Effector CD4-positive, alpha-beta T cell (primary cell): ENCODE measurements around the gene CCND2.
A peak's percentile ranks its signal among the peaks of the same experiment; 100 is the strongest.

Source experiments
- DNase-seq: peaks from one replicate; pipeline ENCODE4 v3.0.0-alpha.2; 2020

The CCND2 gene

DNA sequence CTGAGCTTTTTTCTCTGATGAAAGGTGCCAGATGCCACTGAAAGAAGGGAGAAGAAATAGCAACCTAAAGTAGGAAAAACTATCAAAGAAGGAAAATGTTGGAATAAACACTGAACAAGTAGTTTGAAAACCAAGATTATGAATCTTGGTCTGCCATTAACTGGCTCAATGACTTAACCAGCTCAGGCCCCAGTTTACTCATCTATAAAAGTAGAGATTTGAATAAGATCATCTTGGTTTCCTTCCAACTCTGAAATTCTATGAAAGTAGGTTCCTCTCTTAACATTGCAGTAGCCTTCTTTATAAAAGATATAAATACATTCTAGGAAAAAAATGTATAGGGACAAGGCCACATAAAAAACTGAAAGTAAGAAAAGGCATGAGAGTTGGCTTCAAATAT, 16.1 kb upstream of the CCND2 start:
- DNase-seq: no peak

DNA sequence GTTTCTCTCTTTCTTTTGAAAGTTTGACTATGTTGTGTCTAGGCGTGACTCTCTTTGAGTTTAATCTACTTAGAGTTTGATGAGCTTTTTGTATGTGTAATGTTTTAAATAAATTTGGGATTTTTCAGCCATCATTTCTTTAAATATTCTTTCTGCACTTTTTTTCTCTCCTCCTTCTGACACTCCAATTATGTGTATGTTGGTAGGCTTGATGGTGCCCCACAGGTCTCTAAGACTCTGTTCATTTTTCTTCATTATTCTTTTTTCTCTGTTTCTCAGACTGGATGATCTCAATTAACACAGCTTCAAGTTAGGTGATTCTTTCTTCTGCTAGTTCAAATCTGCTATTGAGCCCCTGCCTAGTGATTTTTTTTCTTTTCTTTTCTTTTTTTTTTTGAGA, 14.5 kb upstream of the CCND2 start:
- no peak for DNase-seq

DNA sequence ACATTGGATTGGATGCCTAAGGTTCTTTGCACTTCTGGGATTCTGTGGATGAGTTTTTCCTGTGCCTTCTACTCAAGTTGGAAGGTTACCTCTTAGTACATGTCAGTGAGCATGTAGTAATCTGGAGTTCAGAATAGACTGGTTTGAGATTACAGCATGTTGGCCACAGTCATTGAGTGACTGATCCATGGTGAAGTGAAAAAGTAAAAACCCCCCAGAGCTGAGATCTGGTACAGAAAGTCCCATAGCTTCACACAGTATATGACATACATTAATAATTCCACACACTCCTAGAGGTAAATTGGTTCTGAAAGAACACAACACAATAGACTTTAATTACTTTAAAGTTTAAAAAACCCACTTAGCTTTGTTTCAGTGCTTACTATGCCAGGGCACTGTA, 11.9 kb upstream of the CCND2 start:
- no peak for DNase-seq

DNA sequence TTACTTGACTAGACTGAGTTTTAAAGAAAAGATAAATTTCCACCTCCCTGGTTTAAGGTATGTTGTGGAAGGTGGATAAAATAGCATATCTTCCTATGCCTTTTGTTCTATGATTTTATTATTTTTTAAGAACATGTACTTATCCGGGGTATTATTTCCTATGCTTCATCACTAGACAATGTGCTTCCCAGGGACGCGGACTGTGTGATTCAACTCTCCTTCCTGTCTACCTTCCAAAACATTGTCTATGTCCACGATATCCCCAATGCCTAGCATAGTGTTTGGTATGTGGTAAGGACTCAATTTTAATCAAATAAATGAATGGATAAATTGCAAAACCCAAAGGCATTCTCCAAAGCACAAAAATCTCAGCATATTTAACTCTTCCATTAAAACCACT, 8.3 kb upstream of the CCND2 start:
- no peak for DNase-seq

DNA sequence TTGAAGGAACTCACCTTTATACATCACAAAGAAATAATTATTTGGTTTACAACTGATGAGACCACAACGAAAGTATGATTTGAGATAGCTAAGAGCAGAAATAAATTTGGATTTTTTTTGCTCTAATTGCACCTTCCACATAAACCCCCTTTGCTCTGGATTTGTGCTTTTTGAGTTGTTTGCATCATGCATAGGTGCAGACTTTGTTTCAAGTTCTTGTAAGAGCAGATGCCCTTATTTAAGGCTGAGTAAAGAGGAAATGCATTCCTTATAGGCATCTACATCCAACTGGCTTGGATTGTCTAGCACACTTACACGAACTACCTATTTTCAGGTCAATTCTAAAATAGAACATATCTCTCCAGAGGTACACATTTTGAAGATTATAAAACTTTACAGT, 6.6 kb upstream of the CCND2 start:
- DNase-seq: no peak

DNA sequence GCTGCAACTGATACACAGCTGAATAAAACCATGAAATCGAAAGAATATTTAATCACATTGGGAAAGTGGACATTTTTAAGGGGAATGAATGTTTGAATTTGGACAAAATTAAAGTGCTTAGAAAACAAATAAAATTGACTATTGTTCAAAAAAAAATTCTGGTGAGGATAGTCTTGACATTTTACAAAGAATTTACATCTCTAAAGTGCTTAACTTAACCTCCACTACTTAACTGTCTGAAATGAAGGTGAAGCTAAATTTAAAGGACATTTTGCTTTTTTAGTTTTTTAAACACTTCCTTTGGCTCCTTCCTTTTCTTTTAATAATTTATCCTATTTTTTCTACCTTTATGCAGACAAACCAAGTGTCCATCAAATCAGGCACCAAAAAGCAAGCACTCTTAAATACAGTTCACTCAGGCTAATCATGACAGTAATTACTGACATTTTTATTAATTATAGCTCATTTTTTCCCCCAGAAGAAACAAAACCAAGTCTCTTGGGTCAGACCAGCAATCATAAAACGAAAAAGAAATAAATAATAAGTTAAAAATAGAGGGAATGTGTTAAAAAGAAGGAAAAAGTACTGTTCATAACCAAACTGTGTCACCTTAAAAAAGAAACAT, 5.7 kb upstream of the CCND2 start:
- no peak for DNase-seq

DNA sequence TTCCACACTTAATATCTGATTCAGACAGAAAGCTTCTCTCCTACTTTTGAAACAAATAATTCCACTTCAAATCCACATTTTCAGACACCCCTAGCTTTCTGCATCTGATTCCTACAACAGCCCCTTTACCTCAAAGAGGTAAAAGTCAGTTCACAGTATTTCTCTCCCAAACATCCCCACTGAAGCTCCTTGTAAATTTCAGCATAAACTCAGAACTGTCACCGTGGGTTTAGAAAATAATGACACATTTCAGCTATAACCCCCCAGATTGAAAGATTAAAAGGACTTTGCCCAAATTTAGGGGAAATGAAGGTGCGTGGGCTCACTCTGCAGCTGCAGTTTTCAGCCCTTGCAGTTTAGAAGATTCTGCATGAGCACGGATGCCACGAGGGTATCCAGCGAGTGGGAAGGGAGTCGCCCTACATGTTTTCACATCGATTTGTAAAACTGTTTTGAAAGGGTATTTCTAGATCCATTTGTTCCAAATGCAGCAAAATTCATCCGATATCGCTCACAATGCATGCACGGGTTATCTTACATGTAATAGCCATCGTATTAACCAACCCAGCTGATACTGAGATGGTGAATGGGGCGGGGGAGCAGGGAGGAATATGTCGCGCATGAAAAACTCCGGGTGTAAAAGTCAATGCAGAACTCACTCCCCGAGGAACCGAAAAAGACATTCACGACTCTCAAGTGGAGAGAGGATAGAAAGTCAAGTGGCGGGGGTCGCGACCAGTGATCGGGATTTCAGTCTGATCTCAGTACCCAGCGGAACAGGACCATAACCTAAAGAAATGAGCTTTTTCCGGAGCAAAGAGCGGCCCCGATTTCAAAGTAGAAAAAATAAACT, 5.0 kb upstream of the CCND2 start:
- DNase-seq: no peak

DNA sequence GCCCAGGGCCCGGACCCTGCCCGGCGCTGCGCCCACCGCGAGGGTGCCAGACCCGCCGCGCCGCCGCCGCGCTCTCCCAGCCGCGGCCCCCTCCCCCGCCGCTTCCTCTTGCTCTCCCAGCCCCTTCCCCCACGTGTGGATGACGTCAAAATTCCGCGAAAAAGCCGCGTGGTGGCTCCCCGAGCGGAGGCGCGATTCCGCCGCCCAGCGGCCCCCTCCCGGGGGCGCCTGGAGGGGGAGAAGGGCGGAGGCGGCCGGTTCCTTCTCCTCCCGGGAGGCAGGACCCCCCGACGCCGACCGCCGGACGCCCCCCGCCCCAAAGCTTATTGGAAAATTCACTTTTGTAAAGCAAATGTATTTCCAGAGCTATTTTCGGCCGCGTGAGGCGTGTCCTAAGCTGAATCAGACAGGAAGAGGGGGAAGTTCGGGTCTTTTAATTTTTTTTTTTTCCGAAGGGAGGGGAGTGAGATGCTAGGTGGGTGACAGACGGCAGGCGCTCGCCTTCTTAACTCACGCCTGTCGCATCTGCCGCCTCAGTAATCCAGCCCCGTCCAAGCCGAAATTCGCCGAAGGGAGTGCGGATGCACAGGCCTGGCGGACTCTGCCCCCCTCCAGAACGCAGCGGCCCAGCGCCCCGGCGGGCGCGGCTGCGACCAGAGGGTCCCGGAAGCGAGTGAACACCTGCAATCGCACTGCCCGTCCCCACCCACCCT, 4.1 kb upstream of the CCND2 start:
- peak; percentile 92 for DNase-seq

DNA sequence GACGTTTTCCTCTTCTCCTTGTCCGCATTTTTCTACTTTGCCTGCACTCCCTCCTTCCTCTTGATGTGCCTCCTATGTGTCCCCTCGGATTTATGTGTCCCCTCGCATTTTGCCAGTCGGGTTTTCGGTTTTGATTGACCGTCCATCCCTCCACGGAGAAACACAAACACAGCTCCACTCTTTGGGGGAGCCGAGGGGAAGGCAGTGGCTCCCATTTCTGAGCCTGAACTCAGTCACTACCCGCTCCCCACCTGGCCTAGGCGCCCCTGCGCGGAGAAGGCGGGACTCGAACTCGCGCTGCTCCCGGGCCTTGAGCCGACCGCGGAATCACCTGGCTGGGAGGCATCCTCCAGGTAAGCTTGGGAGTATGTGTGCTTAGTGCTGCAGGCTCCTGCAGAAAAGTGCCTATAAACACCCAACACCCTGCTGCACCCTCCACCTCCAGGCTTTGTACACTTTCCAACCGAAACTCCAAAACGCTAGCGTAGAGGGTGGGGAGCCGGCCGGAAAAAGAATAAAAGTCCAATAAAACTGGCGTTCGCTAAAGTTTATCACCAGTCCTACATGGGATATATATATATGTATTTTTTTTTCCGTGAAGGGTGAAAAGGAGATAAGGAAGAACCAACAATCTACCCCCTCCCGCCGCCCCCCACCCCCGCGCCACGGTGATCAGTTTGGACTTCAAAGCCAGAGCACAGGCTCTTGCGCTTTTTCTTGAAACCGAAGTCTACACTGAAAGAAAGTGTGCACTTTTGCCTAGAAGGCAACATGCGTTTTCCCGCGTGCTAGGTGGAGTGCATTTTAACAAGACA, 3.3 kb upstream of the CCND2 start:
- DNase-seq: no peak

DNA sequence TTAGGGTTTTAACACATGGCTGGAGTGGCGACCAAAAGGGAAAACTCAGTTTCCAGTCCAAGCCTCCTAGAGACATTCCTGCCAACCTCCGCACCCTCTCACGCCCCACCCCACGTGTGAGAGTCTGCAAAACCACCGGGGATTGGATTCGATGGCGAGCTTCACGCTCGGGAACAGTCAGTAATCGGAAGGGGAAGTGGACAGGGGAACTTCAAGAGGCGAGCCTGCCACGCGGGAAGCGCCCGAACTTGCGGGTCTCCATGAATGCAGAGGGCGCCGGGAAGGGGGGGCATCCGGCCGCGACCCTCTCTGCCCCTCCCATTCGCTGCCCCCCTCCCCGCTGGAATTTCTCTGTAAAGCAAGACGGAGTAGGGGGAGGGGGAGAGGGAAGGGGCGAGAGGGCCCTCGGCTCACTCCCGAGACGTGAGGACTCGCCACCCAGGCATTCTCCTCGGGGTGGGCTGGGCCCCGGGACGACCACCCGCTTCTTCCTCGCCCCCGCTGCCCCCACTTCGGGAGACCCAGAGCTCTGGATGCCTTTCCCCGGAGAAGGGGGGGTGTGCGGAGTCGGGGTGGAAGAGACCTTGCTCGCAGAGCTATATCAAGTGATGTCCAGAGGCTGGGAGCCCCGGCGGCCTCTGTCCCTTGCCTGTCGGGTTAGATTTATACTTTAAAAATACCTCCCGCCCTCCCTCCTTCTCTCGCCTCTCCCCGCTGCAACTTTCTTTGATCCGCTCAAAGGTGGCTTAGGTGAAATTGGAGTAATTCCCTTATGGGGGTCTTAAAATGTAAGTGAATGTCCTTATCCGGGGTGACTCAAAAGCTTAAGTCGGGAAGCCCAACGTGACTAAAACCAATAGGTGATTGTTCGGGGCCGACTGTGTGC, 2.5 kb upstream of the CCND2 start:
- peak; percentile 29 for DNase-seq

DNA sequence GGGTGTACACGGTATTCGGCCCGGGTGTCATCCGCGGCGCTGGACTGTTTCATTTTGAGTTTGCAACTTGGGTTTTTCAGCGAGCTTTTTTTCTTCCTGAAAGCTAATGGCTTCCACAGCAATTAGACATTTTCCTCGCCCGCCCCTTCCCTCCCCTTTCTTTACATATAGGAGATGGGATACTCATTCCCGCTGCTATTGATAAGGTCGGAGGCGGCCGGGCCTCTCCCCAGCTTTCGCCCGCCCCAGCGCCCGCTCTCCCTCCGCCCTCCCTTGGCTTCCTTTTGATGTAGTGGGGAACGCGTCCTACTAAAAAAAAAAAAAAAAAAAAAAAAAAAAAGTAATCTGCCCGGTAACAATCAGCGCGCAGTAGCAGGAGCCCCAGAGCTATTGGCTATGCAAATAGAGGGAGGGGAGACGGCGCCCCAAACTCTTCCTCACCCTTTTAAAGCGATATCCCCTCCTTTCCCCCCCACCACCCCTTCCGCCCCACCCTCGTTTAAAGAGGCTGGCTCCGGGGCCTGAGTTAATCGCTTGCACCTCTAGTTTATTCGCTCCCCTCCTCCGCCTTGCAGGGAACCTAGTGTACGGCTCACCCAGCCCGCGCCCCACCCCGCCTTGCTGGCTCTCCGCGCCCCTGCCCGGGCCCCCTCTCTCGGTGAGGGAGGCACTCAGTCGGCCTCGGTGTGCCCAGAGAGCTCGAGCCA, 1.7 kb upstream of the CCND2 start:
- DNase-seq: peak; percentile 83

DNA sequence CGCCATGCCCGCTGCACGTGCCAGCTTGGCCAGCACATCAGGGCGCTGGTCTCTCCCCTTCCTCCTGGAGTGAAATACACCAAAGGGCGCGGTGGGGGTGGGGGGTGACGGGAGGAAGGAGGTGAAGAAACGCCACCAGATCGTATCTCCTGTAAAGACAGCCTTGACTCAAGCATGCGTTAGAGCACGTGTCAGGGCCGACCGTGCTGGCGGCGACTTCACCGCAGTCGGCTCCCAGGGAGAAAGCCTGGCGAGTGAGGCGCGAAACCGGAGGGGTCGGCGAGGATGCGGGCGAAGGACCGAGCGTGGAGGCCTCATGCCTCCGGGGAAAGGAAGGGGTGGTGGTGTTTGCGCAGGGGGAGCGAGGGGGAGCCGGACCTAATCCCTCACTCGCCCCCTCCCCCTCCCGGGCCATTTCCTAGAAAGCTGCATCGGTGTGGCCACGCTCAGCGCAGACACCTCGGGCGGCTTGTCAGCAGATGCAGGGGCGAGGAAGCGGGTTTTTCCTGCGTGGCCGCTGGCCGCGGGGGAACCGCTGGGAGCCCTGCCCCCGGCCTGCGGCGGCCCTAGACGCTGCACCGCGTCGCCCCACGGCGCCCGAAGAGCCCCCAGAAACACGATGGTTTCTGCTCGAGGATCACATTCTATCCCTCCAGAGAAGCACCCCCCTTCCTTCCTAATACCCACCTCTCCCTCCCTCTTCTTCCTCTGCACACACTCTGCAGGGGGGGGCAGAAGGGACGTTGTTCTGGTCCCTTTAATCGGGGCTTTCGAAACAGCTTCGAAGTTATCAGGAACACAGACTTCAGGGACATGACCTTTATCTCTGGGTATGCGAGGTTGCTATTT, 914 bp upstream of the CCND2 start:
- DNase-seq: peak; percentile 52

DNA sequence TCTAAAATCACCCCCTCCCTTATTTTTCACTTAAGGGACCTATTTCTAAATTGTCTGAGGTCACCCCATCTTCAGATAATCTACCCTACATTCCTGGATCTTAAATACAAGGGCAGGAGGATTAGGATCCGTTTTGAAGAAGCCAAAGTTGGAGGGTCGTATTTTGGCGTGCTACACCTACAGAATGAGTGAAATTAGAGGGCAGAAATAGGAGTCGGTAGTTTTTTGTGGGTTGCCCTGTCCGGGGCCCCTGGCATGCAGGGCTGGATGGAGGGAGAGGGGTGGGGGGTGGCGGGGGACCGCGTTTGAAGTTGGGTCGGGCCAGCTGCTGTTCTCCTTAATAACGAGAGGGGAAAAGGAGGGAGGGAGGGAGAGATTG, 300 bp upstream of the CCND2 start:
- no peak for DNase-seq

DNA sequence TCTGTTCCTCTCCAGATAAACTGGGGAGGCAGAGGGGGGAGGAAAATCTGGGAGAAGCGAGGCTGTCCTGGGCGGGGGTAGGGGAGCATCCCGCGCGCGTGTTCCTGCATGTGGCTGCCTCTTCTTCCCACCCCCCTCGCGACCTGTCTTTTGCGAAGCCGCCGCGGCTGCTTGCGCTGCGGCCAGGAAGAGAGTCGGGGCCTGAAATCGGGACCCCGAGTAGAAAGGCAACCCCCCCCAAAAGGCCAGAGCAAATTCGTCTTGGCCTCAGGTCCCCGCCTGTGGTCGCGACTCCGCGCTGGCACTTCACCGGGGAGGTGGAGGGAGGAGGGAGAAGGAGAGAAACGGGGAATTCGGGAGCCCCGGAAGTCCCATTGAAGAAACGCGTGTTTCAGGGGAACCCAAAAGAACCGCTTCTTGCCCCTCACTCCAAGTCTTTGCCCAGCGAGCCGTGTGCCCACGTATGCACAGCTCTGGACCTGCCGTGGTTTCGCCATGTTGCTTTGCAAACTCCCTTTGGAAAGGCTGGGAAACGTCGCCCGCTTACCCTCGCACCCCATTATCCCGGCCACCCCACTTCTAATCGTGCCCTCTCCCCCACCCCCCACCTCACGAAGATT, 944 bp downstream of the CCND2 start:
- no peak for DNase-seq

DNA sequence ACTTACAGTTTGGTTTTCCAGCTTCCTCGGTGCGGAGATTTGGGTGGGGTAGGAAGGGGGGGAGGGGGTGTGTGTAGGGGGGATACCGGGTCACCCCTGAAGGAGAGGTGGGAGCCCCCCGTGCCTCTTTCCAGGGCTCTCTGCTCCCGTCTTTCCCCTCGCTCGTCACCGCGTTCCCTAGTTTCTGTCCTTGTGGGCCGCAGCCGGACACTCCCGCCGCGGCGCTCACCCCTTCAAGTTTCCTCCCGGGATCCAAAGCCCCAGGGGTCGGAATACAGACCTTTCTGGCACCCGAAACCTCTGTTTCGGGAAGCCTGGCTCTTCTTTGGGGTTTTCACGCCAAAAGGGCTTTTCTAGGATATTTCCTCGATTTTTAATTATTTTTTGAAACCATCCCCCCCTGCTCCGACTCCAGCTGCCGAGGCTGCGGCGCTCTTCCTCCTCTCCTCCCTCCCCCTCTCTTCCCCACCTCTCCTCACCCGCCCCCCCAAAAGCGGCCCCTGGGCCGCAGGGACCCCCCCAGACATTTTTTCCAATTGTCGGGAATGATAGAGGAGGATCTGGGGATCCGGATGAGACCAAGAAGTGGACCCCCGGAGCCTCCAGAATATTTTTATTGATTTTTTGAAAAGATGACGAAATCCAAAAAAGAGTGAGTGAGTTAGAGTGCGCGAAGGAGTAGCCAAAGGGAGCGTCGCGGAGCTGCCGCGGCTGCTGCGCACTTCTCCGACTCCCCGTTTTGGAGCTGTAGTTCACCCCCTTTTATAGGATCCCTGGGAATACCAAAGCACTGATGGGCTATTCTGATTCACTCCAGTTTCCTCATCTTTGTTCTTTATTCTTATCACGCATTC, 1.7 kb downstream of the CCND2 start:
- DNase-seq: no peak

DNA sequence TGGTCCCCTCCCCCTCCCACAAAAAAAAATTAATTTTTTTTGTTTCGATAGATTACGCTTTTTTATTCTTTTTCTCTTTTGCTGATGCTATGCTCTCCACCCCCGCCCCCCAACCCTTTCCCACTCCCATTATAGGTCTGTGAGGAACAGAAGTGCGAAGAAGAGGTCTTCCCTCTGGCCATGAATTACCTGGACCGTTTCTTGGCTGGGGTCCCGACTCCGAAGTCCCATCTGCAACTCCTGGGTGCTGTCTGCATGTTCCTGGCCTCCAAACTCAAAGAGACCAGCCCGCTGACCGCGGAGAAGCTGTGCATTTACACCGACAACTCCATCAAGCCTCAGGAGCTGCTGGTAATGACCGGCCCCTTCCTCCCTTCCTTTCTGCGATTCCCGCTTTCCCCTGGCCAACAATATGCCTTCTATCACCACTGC, 2.3 kb downstream of the CCND2 start:
- no peak for DNase-seq

DNA sequence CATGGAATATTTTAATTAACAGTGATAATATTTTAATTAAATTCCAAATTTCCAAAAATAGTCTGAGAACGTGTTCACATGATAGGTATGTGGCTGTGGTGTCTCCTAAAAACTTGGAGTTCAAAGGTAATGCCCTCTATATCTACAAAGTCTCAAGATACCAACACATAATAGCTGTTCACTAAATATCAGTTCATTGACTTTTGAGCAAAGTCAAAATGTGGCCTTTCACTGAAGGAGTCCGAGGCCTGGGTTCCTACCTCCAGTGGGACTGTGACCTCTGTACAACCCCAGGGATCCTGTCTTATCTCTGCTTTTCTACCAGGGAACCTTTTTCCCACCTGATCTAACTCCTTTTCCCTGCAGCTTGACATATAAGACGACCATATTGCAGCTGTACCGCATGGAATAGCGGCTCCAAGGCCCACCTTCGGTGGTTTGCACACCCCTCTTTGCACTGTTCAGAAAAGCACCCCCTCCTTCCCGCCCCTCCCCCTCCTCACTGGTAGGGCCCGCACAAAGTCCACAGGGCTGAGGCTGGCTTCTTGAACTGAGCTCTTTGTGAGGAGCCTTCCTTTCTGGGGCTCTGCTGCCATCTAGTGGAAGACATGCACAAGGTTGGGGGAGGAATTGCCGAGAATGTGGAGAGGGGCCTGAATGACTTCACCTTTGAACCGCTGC, 3.1 kb downstream of the CCND2 start:
- peak; percentile 86 for DNase-seq

DNA sequence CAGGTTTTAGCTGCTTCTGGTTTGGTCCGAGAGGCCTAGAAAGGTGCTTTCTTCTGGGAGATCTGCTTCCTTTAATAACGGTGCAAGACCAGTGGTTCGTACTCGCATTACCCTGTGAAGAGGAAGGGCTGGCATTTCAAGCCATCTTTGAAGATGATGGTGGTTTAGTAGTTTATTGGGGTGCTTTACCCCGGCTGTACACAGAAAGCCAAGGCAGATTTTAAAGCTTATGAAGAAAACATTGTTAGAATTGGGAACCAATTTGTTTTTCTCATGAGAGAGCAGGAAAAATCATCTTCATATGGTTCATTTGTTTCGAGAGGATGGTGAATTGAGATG, 3.6 kb downstream of the CCND2 start:
- DNase-seq: no peak
